HUES64 (cell line): Measurements from ENCODE around the gene ZNF398.

Experiments
- H3K27ac ChIP-seq: 2 replicates; pipeline ENCODE4 v1.7.0; 2013; ENCODE audit warnings: low read depth, low read length, inconsistent platforms
- H3K27me3 ChIP-seq: 2 replicates; pipeline ENCODE4 v1.6.1; 2013; ENCODE audit warnings: mild to moderate bottlenecking, low read length; ENCODE audit not compliant: insufficient read depth
- H3K36me3 ChIP-seq: 2 replicates; pipeline ENCODE4 v1.6.1; 2013; ENCODE audit warnings: mild to moderate bottlenecking, low read length; ENCODE audit not compliant: insufficient read depth
- H3K4me1 ChIP-seq: 2 replicates; pipeline ENCODE4 v1.6.1; 2013; ENCODE audit warnings: mild to moderate bottlenecking, low read length, moderate library complexity; ENCODE audit not compliant: insufficient read depth
- H3K4me3 ChIP-seq: 2 replicates; pipeline ENCODE4 v1.5.1; 2013; ENCODE audit warnings: mild to moderate bottlenecking, low read length, moderate library complexity
- H3K9ac ChIP-seq: 2 replicates; pipeline ENCODE4 v1.6.1; 2013; ENCODE audit warnings: mild to moderate bottlenecking, low read depth, low read length
- H3K9me3 ChIP-seq: 2 replicates; pipeline ENCODE4 v1.6.1; 2013; ENCODE audit warnings: low read depth, low read length; ENCODE audit not compliant: insufficient read depth
- WGBS: fragments of 150-250, 120-280 bp; methylation state at CpG from one replicate; pipeline ENCODE4 v1.1.7; 2013; ENCODE audit warnings: missing lambda C conversion rate; 5-methylcytosine and 5-hydroxymethylcytosine counted together

The ZNF398 gene

GRCh38 chr7:149232362-149232761 lies 85.1 kb downstream of the ZNF398 start:
- Histone ChIP-seq H3K4me1 (no peaks in the 10 kb centered on the region), H3K27ac (no peak overlapping the region), H3K27me3 (no peaks in the 10 kb centered on the region), H3K36me3 (no peaks in the 10 kb centered on the region), H3K9ac (no peak overlapping the region), H3K9me3 (no peaks in the 10 kb centered on the region), H3K4me3 (no peak overlapping the region)
- 86% methylated on average over 2 of the region's 2 CpGs for WGBS
